ENCODE results near the gene CA5B.
"Not testable (repeated sequence)": the region's sequence is repeated elsewhere in the genome, so short reads cannot be mapped to it uniquely, and the experiment has no call there.

CA5B gene

DNA sequence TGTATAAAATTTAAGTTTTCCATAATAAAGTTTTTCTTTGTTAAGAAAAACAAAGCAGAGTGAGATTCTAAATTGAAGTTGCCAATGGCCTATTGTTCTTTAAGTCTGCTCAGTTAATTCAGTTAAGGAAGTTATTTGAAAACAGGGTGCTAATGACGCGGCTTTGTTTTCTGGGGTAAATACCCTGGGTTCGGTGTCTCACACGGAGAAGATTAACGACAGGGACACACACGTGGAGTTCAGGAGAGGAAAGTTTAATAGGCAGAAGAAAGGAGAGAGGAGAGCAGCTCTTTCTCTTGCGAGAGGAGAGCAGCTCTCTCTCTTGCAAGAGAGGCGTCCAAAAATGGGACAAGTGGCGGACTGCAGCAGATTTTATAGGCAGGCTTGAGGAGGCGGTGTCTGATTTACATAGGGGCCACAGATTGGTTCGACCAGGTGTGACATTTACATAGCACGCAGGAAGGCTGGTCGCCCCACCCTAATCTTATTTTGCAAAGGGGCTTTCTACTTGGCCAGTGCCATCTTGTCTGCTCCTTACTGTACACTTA, 9.6 kb downstream of the CA5B start:
- H3K4me1 ChIP-seq = peaks cover 35% of the 10 kb centered on the region
- no peak for TF ChIP-seq Cebpa-rat (IDR thresholded peaks at IDR 0.05)
- H3K36me3 ChIP-seq = no peaks in the 10 kb centered on the region
- no peak overlapping the region for H3K9ac ChIP-seq
- no peak overlapping the region for H3K4me3 ChIP-seq
- no peaks in the 10 kb centered on the region; the same call in 1 of the 2 replicates for H3K9me3 ChIP-seq
- 0 out of 2 replicates have a peak, but pooled peaks cover 4% of the 10 kb centered on the region for H3K27me3 ChIP-seq
- H4K20me1 ChIP-seq = no peaks in the 10 kb centered on the region; the same call in 1 of the 2 replicates
- H3K27ac ChIP-seq = no peak overlapping the region
- no peak overlapping the region for H3K4me2 ChIP-seq

- Histone ChIP-seq H3K36me3 (no peaks in the 10 kb centered on the region), H3K4me3 (no peak overlapping the region), H3K9ac (no peak overlapping the region), H3K4me2 (no peak overlapping the region), H3K27ac (no peak overlapping the region), H3K4me1 (peaks cover 35% of the 10 kb centered on the region), H3K27me3 (0 out of 2 replicates have a peak, but pooled peaks cover 4% of the 10 kb centered on the region), H3K9me3 (peaks cover 7% of the 10 kb centered on the region; the same call in 1 of the 2 replicates), H4K20me1 (no peaks in the 10 kb centered on the region; the same call in 1 of the 2 replicates)
- TF ChIP-seq Cebpa-rat (IDR thresholded peaks at IDR 0.05) = no peak
Observed at GRCh38 chrX:15748841-15749240, 10.8 kb downstream of the CA5B start.

- Histone ChIP-seq H3K9ac (peak overlapping the region; percentile 15; the same call in 1 of the 2 replicates), H3K36me3 (no peaks in the 10 kb centered on the region), H3K4me2 (peak overlapping the region; percentile 63), H4K20me1 (no peaks in the 10 kb centered on the region), H3K9me3 (peaks cover 7% of the 10 kb centered on the region; the same call in 1 of the 2 replicates), H3K27me3 (0 out of 2 replicates have a peak, but pooled peaks cover 4% of the 10 kb centered on the region), H3K27ac (peak overlapping the region; percentile 66), H3K4me1 (peaks cover 35% of the 10 kb centered on the region), H3K4me3 (no peak overlapping the region)
- no peak for TF ChIP-seq Cebpa-rat (IDR thresholded peaks at IDR 0.05)
Observed at GRCh38 chrX:15749642-15750610, 11.9 kb downstream of the CA5B start.

DNA sequence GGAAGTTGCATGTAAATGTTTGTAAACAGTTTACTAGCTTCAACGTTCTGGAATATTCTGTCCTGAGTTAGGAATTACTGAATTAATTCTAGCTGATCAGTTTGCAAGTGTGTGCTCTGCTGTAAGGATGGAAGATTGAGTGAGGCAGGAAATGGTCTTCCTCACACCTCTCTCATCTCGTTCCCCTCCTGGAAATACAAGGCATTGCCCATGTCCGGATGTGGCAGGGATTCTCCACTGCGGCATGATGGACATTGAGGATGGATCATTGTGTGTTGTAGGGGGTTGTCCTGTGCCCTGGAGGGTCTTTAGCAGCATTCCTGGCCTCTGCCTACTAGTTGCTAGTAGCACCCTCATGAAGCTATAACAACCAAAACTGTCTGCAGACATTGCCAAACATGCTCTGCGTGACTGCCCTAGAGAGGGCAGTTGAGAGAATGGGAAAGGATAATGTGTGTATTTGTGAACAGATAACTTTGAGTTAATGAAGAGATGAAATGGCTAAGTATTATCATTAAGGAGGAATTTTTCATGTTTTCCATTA, 12.6 kb downstream of the CA5B start:
- Histone ChIP-seq H3K27me3 (peaks cover 4% of the 10 kb centered on the region; the same call in 1 of the 2 replicates), H3K27ac (0 out of 2 replicates have a peak overlapping the region, but pooled peaks have one; percentile 5), H3K9ac (no peak overlapping the region), H3K4me1 (peaks cover 35% of the 10 kb centered on the region), H3K9me3 (peaks cover 7% of the 10 kb centered on the region; the same call in 1 of the 2 replicates), H4K20me1 (no peaks in the 10 kb centered on the region), H3K4me3 (no peak overlapping the region), H3K4me2 (peak overlapping the region; percentile 63), H3K36me3 (no peaks in the 10 kb centered on the region)
- no peak for TF ChIP-seq Cebpa-rat (IDR thresholded peaks at IDR 0.05)

- no peak overlapping the region for H3K4me3 ChIP-seq
- H3K4me2 ChIP-seq = peak overlapping the region; percentile 63
- H3K9ac ChIP-seq = no peak overlapping the region
- H3K9me3 ChIP-seq = peaks cover 7% of the 10 kb centered on the region; the same call in 1 of the 2 replicates
- peaks cover 35% of the 10 kb centered on the region for H3K4me1 ChIP-seq
- H3K36me3 ChIP-seq = no peaks in the 10 kb centered on the region
- peaks cover 4% of the 10 kb centered on the region; the same call in 1 of the 2 replicates for H3K27me3 ChIP-seq
- H3K27ac ChIP-seq = peak overlapping the region; percentile 49; the same call in 1 of the 2 replicates
- no peak for TF ChIP-seq Cebpa-rat (IDR thresholded peaks at IDR 0.05)
- H4K20me1 ChIP-seq = no peaks in the 10 kb centered on the region
Observed at GRCh38 chrX:15751155-15751819, 13.2 kb downstream of the CA5B start.

DNA sequence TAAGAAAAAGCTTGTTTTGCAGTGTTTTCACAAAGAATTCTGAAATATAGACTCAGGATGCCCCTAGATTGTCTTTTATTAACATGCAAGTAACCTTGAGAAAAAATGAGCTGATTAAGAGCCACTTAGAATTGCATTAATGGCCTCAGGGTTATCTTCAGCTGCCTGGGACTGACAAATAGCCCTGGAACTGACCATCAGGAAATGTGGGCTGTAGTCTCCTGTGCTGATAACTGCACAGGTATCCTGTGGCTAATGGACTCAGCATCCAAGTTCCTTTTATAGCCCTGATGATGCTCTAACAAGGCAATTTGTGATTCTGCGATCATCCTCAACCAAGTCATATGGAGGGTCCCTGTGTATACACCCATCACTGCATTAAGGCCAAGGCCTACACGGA, 17.0 kb downstream of the CA5B start:
- Histone ChIP-seq H3K9ac (no peak overlapping the region), H3K4me2 (no peak overlapping the region), H3K27me3 (peaks cover 4% of the 10 kb centered on the region; the same call in 1 of the 2 replicates), H3K36me3 (no peaks in the 10 kb centered on the region), H3K4me1 (peaks cover 22% of the 10 kb centered on the region), H3K4me3 (no peak overlapping the region), H4K20me1 (peaks cover 21% of the 10 kb centered on the region; the same call in 1 of the 2 replicates), H3K9me3 (peaks cover 7% of the 10 kb centered on the region; the same call in 1 of the 2 replicates), H3K27ac (no peak overlapping the region)
- TF ChIP-seq Cebpa-rat (IDR thresholded peaks at IDR 0.05) = no peak

- Histone ChIP-seq H3K27me3 (no peaks in the 10 kb centered on the region; the same call in 1 of the 2 replicates), H4K20me1 (peaks cover 31% of the 10 kb centered on the region; the same call in 1 of the 2 replicates), H3K4me1 (no peaks in the 10 kb centered on the region), H3K4me2 (no peak overlapping the region), H3K36me3 (no peaks in the 10 kb centered on the region), H3K9me3 (peaks cover 3% of the 10 kb centered on the region; the same call in 1 of the 2 replicates), H3K27ac (no peak overlapping the region), H3K4me3 (no peak overlapping the region), H3K9ac (no peak overlapping the region)
- no peak for TF ChIP-seq Cebpa-rat (IDR thresholded peaks at IDR 0.05)
Observed at GRCh38 chrX:15758140-15758539, 20.1 kb downstream of the CA5B start.

GRCh38 chrX:15759886-15760285, 21.8 kb downstream of the CA5B start:
- not testable (repeated sequence) for H3K9me3 ChIP-seq, H3K27ac ChIP-seq, H3K4me2 ChIP-seq, H3K36me3 ChIP-seq, H3K4me1 ChIP-seq, H3K9ac ChIP-seq, H3K4me3 ChIP-seq, H3K27me3 ChIP-seq
- peaks cover 41% of the 10 kb centered on the region; the same call in 1 of the 2 replicates for H4K20me1 ChIP-seq

GRCh38 chrX:15761564-15762191, 23.6 kb downstream of the CA5B start:
- no peak for TF ChIP-seq Cebpa-rat (IDR thresholded peaks at IDR 0.05)
- Histone ChIP-seq H3K27ac (no peak overlapping the region), H3K9me3 (no peaks in the 10 kb centered on the region), H3K9ac (no peak overlapping the region), H4K20me1 (peaks cover 41% of the 10 kb centered on the region; the same call in 1 of the 2 replicates), H3K36me3 (no peaks in the 10 kb centered on the region), H3K27me3 (0 out of 2 replicates have a peak, but pooled peaks cover 5% of the 10 kb centered on the region), H3K4me3 (no peak overlapping the region), H3K4me1 (no peaks in the 10 kb centered on the region), H3K4me2 (no peak overlapping the region)

Measured in BLaER1 (cell line).